NCI-H82 (cell line): ENCODE results near the gene GLOD5.
"Not testable (repeated sequence)": the region's sequence is repeated elsewhere in the genome, so short reads cannot be mapped to it uniquely, and the experiment has no call there.

ENCODE experiments used
- DNase-seq: peaks from one replicate; lab custom pipeline; 2025; lab: John Stamatoyannopoulos, UW

Gene GLOD5

GRCh38 chrX:48794340-48794910, 32.9 kb downstream of the GLOD5 start:
- DNase-seq, result no peak

GRCh38 chrX:48794911-48795515, 33.5 kb downstream of the GLOD5 start:
- DNase-seq, result no peak

DNA sequence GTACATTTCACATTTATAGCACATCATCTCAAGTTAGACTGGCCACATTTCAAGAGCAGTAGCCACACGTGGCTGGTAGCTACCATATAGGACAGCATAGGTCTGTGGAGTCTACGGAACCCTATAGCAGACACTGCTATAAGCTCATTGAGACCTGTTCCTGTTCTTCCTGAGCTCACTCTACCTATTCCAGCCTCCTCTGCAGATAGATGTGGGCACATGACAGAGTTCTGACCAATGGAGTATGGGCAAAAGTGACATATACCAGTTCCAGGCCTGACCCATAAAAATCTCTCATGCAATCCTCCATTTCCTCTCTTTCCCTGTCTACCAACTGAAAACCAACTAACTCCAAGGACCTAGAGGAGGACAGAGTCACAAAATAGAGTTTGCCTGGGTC, 36.8 kb downstream of the GLOD5 start:
- no peak for DNase-seq

- DNase-seq, result peak; percentile 45
Observed at GRCh38 chrX:48800574-48801279, 39.2 kb downstream of the GLOD5 start.

DNA sequence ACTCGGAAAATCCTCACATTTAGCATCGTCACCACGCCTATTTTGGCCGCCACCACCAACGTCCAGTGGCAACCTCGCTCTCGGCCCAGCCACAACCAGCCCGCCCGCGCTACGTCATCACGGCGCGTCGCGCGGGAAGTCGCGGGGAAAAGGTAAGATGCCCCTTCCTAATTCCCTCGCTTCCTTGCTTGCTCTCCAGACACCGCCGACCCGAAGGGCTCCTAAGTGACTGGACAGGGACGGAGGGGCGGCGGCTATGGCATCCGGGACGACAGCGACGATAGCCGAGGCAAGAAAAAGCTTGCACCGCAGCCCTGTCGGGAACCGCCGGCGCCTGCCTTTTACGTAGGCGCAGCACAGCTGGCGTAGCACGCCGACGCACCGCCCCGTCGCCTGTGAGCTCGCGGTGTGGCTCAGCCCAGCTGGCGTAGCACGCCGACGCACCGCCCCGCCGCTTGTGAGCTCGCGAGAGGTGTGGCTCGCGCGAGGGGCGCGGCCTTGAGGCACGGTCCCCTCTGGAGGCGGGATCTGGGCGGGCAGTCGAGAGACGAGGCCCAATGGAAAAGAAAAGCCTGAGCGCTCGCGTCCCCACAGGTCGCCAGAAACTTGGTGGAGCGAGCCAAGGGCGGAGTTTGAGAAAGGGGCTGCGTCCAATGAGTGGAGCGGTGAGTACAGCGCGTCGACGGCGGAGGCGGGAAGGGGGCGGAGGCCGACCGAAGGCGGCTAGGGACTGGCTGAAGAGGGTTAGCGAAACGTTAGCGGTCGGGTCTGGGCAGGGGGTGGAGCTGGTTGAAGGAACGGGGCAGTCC, 39.9 kb downstream of the GLOD5 start, which contains the start of gene HDAC6:
TSS of gene HDAC6 (plus strand) at position 788 of the 809 bp plus-strand sequence. CDS start 626 bp downstream, outside the sequence.
- peak; percentile 99 for DNase-seq

GRCh38 chrX:48802089-48802904, 40.8 kb downstream of the GLOD5 start:
- peak; percentile 96 for DNase-seq

- DNase-seq, result no peak
Observed at GRCh38 chrX:48802905-48803200, 41.3 kb downstream of the GLOD5 start.

DNA sequence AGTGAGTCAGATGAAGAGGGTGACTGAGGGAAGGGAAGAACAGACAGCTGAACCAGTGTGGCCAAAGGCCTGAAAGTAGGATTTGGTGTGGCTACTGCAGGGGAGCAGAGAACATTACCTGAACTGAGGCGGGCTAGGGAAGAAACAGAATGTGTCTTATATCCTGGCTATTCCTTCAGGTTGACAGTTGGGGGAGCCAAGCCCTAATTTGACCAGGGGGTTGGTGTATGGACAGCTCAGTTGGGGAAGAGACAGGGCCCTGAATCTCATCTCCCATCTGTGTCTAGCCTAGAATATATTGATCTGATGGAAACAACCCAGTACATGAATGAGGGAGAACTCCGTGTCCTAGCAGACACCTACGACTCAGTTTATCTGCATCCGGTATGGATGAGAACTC, 44.5 kb downstream of the GLOD5 start:
- no peak for DNase-seq

DNA sequence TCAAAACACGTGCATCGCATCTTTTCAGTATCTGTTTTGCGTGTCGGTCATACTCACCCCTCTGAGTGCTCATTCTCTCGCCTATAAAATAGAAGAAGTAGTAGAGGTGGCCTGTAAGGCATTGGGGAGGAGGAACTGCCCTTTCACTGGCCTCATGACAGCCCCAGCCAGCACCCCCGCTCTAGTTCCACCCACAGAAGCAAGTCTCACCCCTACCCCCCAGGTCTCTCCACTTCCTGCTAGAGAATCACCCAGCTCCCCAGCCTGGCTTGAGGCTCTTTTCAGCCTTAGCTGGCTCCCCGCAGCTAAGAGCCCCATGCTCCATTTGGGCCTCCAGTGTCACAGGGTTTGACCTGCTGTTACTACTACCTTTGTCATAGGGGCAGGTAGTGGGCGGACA, 52.1 kb downstream of the GLOD5 start:
- no peak for DNase-seq

DNA sequence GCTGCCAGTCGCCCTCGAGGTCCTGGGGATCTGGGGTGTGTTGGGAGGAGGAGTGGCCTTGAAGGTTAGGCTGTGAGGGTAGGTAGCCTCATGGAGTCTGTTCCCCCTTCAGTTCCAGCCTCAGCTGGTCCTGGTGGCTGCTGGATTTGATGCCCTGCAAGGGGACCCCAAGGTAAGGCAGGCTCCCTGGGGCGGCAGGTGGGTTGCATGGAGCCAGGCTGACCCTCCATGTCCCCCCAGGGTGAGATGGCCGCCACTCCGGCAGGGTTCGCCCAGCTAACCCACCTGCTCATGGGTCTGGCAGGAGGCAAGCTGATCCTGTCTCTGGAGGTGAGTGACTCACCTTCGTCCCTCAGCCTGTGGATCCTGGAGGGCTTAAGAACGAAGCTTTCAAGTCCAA, 53.2 kb downstream of the GLOD5 start:
- DNase-seq, result no peak

DNA sequence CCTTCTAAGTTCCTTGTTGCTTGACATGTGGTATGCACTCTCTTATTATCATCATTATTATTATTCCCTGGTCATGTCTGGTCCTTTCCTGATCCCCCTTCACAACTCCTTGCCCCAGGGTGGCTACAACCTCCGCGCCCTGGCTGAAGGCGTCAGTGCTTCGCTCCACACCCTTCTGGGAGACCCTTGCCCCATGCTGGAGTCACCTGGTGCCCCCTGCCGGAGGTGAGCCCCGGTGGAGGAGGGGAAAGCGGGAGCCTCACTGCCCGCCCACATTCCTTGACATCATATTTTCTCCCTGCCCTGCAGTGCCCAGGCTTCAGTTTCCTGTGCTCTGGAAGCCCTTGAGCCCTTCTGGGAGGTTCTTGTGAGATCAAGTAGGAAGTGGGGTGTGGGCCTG, 53.7 kb downstream of the GLOD5 start:
- no peak for DNase-seq

GRCh38 chrX:48816014-48816810, 54.7 kb downstream of the GLOD5 start:
- peak; percentile 67 for DNase-seq

- DNase-seq, result no peak
Observed at GRCh38 chrX:48818098-48818497, 56.6 kb downstream of the GLOD5 start.

- DNase-seq, result no peak
Observed at GRCh38 chrX:48818866-48819265, 57.3 kb downstream of the GLOD5 start.

- not testable (repeated sequence) for DNase-seq
Observed at GRCh38 chrX:48819394-48819793, 57.8 kb downstream of the GLOD5 start.

- no peak for DNase-seq
Observed at GRCh38 chrX:48823053-48823452, 61.5 kb downstream of the GLOD5 start.
